DND-41 (cell line): ENCODE results near the gene KIAA0753.

Experiments
- EZH2 ChIP-seq: IDR thresholded peaks from 3 replicates; pipeline ENCODE4 v1.6.1; 2012; ENCODE audit warnings: borderline replicate concordance, low read depth, mild to moderate bottlenecking, moderate library complexity, low read length, inconsistent platforms; ENCODE audit not compliant: severe bottlenecking
- TF ChIP-seq, protein P1 (sequence below): IDR thresholded peaks from 2 replicates; pipeline ENCODE4 v1.5.1; 2012; ENCODE audit warnings: borderline replicate concordance, low read length, moderate library complexity, mild to moderate bottlenecking; ENCODE audit not compliant: poor library complexity, severe bottlenecking; ENCODE audit errors: extremely low read depth

DNA sequence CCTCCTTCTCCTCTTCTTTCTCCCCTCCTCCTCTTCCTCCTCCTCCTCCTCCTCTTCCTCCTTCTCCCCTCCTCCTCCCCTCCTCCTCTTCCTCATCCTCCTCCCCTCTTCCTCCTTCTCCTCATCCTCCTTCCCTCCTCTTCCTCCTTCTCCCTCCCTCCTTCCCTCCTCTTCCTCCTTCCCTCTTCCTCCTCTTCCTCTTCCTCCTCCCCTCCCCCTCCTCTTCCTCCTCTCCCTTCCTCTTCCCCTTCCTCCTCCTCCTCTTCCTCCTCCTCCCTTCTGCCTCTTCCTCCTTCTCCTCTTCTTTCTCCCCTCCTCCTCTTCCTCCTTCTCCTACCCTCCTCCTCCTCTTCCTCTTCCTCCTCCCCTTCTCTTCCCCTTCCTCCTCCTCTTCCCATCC, 79.1 kb downstream of the KIAA0753 start:
- TF ChIP-seq, protein P1, sequence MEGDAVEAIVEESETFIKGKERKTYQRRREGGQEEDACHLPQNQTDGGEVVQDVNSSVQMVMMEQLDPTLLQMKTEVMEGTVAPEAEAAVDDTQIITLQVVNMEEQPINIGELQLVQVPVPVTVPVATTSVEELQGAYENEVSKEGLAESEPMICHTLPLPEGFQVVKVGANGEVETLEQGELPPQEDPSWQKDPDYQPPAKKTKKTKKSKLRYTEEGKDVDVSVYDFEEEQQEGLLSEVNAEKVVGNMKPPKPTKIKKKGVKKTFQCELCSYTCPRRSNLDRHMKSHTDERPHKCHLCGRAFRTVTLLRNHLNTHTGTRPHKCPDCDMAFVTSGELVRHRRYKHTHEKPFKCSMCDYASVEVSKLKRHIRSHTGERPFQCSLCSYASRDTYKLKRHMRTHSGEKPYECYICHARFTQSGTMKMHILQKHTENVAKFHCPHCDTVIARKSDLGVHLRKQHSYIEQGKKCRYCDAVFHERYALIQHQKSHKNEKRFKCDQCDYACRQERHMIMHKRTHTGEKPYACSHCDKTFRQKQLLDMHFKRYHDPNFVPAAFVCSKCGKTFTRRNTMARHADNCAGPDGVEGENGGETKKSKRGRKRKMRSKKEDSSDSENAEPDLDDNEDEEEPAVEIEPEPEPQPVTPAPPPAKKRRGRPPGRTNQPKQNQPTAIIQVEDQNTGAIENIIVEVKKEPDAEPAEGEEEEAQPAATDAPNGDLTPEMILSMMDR: no peak
- TF ChIP-seq EZH2: no peak
